H9 (cell line): ENCODE measurements around the gene GHRHR. TPM values are rescaled to one million over a fixed set of nuclear protein-coding genes. Genes with fewer than 3 reads are reported as not detected.

Experiments
- DNase-seq: peaks from one replicate; pipeline ENCODE4 v3.0.0-alpha.2; 2017
- H2AFZ ChIP-seq: one replicate; pipeline ENCODE4 v1.6.1; 2013; ENCODE audit warnings: mild to moderate bottlenecking, low read length, control low read depth, moderate library complexity
- H2AK5ac ChIP-seq: 2 replicates; pipeline ENCODE4 v1.6.1; 2013; ENCODE audit warnings: low read length, control low read depth, mixed read lengths; ENCODE audit not compliant: insufficient read length
- H2BK120ac ChIP-seq: one replicate; pipeline ENCODE4 v1.6.1; 2013; ENCODE audit warnings: low read depth, mild to moderate bottlenecking, low read length, control low read depth, inconsistent platforms; ENCODE audit not compliant: poor library complexity, severe bottlenecking
- H2BK12ac ChIP-seq: 2 replicates; pipeline ENCODE4 v1.6.1; 2013; ENCODE audit warnings: low read length, control low read depth, mixed read lengths, low read depth; ENCODE audit not compliant: insufficient read length
- H2BK15ac ChIP-seq: 2 replicates; pipeline ENCODE4 v1.6.1; 2013; ENCODE audit warnings: low read depth, low read length, control low read depth
- H2BK20ac ChIP-seq: one replicate; pipeline ENCODE4 v1.6.1; 2013; ENCODE audit warnings: low read depth, mild to moderate bottlenecking, low read length, control low read depth, inconsistent platforms; ENCODE audit not compliant: poor library complexity, severe bottlenecking
- H2BK5ac ChIP-seq: 2 replicates; pipeline ENCODE4 v1.6.1; 2013; ENCODE audit warnings: low read length, control low read depth, mixed read lengths; ENCODE audit not compliant: insufficient read length
- H3K14ac ChIP-seq: 2 replicates; pipeline ENCODE4 v1.6.1; 2013; ENCODE audit warnings: low read length, control low read depth; ENCODE audit not compliant: insufficient read depth
- H3K18ac ChIP-seq: 2 replicates; pipeline ENCODE4 v1.6.1; 2013; ENCODE audit warnings: low read depth, mild to moderate bottlenecking, mixed read lengths, low read length, control low read depth; ENCODE audit not compliant: insufficient read length
- H3K23ac ChIP-seq: 2 replicates; pipeline ENCODE4 v1.6.1; 2013; ENCODE audit warnings: low read length, control low read depth, mixed read lengths, low read depth; ENCODE audit not compliant: insufficient read length
- H3K23me2 ChIP-seq: 2 replicates; pipeline ENCODE4 v1.6.1; 2013; ENCODE audit warnings: low read depth, mild to moderate bottlenecking, mixed read lengths, low read length, control low read depth; ENCODE audit not compliant: insufficient read length, poor library complexity, severe bottlenecking
- H3K27ac ChIP-seq: 2 replicates; pipeline ENCODE4 v1.5.1; 2013; ENCODE audit warnings: low read length, control low read depth, mixed read lengths, low read depth; ENCODE audit not compliant: insufficient read length
- H3K27me3 ChIP-seq: 2 replicates; pipeline ENCODE4 v1.6.1; 2013; ENCODE audit warnings: low read length, control low read depth, inconsistent platforms; ENCODE audit not compliant: insufficient read depth
- H3K4ac ChIP-seq: 2 replicates; pipeline ENCODE4 v1.6.1; 2013; ENCODE audit warnings: low read depth, mild to moderate bottlenecking, control low read depth, inconsistent platforms, low read length, moderate library complexity
- H3K4me1 ChIP-seq: 2 replicates; pipeline ENCODE4 v1.6.1; 2013; ENCODE audit warnings: low read length, control low read depth, inconsistent platforms; ENCODE audit not compliant: insufficient read depth
- H3K4me2 ChIP-seq: 2 replicates; pipeline ENCODE4 v1.6.1; 2013; ENCODE audit warnings: low read length, control low read depth, mixed read lengths; ENCODE audit not compliant: insufficient read length, insufficient read depth
- H3K56ac ChIP-seq: 2 replicates; pipeline ENCODE4 v1.6.1; 2013; ENCODE audit warnings: low read depth, mild to moderate bottlenecking, mixed read lengths, low read length, control low read depth; ENCODE audit not compliant: insufficient read length
- H3K79me1 ChIP-seq: 2 replicates; pipeline ENCODE4 v1.6.1; 2013; ENCODE audit warnings: low read depth, mild to moderate bottlenecking, moderate library complexity, low read length, control low read depth, inconsistent platforms; ENCODE audit not compliant: insufficient read depth, poor library complexity, severe bottlenecking
- H3K79me2 ChIP-seq: 2 replicates; pipeline ENCODE4 v1.6.1; 2013; ENCODE audit warnings: low read length, control low read depth, inconsistent platforms; ENCODE audit not compliant: insufficient read depth
- H3K9ac ChIP-seq: 2 replicates; pipeline ENCODE4 v1.6.1; 2013; ENCODE audit warnings: low read length, control low read depth, mixed read lengths; ENCODE audit not compliant: insufficient read length; ENCODE audit errors: extremely low read depth
- H3K9me3 ChIP-seq: one replicate; pipeline ENCODE4 v1.6.1; 2013; ENCODE audit warnings: low read depth, low read length, inconsistent platforms; ENCODE audit not compliant: control insufficient read depth
- H3T11ph ChIP-seq: one replicate; pipeline ENCODE4 v1.6.1; 2013; ENCODE audit warnings: mild to moderate bottlenecking, low read length, control low read depth, inconsistent platforms
- H4K20me1 ChIP-seq: one replicate; pipeline ENCODE4 v1.6.1; 2013; ENCODE audit not compliant: control insufficient read depth, insufficient read length, insufficient read depth
- H4K5ac ChIP-seq: 2 replicates; pipeline ENCODE4 v1.6.1; 2013; ENCODE audit warnings: low read depth, mild to moderate bottlenecking, mixed read lengths, low read length, control low read depth; ENCODE audit not compliant: insufficient read length
- H4K8ac ChIP-seq: replicated peaks from 2 replicates; pipeline ENCODE4 v1.6.1; 2013; ENCODE audit warnings: low read length, control low read depth, mixed read lengths, low read depth; ENCODE audit not compliant: insufficient read length
- H4K91ac ChIP-seq: 2 replicates; pipeline ENCODE4 v1.6.1; 2013; ENCODE audit warnings: low read depth, mild to moderate bottlenecking, moderate library complexity, mixed read lengths, low read length, control low read depth; ENCODE audit not compliant: insufficient read length
- H3K27ac Mint-ChIP-seq, 3 experiments: 2 replicates in 2 of 3; 3 replicates in 1 of 3; pipeline ENCODE4 v1.8.0; 2020 to 2021; ENCODE audit warnings: mixed read lengths in 3 of 3, mild to moderate bottlenecking in 1 of 3, moderate library complexity in 1 of 3
- H3K27me3 Mint-ChIP-seq: 2 replicates; pipeline ENCODE4 v1.8.0; 2021; ENCODE audit warnings: low read depth, mild to moderate bottlenecking, moderate library complexity, mixed read lengths
- H3K36me3 Mint-ChIP-seq, 3 experiments: 2 replicates in 2 of 3; 3 replicates in 1 of 3; pipeline ENCODE4 v1.8.0; 2020 to 2021; ENCODE audit warnings: low read depth in 3 of 3, mixed read lengths in 3 of 3; ENCODE audit not compliant: insufficient read depth in 1 of 3
- H3K4me1 Mint-ChIP-seq, 2 experiments: 2 replicates each; pipeline ENCODE4 v1.8.0; 2020; ENCODE audit warnings: mixed read lengths in 2 of 2
- H3K4me3 Mint-ChIP-seq, 2 experiments: 2 replicates in 1 of 2; 3 replicates in 1 of 2; pipeline ENCODE4 v1.8.0; 2020 to 2021; ENCODE audit warnings: mild to moderate bottlenecking in 2 of 2, mixed read lengths in 2 of 2, moderate library complexity in 1 of 2
- H3K9me3 Mint-ChIP-seq, 2 experiments: 2 replicates in 1 of 2; 3 replicates in 1 of 2; pipeline ENCODE4 v1.8.0; 2020; ENCODE audit warnings: mild to moderate bottlenecking in 2 of 2, mixed read lengths in 2 of 2, moderate library complexity in 1 of 2
- WGBS: extraction: QIAGEN DNeasy Blood & Tissue Kit; methylation state at CpG from one replicate; pipeline ENCODE4 v1.1.7; 2013; ENCODE audit warnings: missing lambda C conversion rate, low lambda C conversion rate, mixed read lengths; ENCODE audit not compliant: insufficient read length; ENCODE audit errors: extremely low coverage; 5-methylcytosine and 5-hydroxymethylcytosine counted together
- total RNA-seq: library from RNA; stranded (reverse); gene quantifications from 2 replicates; pipeline ENCODE4 v1.2.1, GENCODE V29; 2021
- TF ChIP-seq, protein P1 (sequence below): fragments of 200-600 bp; sonication (generic); conservative IDR thresholded peaks from 3 replicates; pipeline ENCODE4 v1.8.0; 2021; ENCODE audit warnings: antibody characterized with exemption, mild to moderate bottlenecking

Gene GHRHR
- total RNA-seq, 1 experiment from 2014 or later = 7.4 TPM

DNA sequence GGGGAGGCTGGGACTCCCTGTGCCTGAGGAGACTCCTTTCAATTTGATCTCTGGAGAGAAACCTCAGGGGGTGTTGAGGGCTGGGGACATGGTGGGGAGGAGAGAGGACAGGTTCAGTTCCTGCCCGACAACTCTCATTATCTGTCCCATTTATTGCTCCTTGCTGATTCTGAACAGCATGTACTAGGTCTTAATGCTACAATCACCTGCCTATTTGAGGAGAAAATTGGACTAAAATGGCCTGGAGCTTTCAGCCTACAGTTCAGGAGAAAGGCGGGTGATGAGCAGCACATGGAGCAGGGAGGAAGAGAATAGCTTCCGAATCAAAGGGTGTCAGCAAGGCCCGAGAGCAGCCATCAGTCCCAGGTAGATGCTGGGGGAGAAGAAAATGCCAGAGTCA is 58.4 kb downstream of the GHRHR start:
- H2AFZ ChIP-seq = no peak overlapping the region
- no CpG with 5 or more reads among the region's 4 CpGs for WGBS
- H3K4me1 ChIP-seq = peaks cover 8% of the 10 kb centered on the region
- Mint-ChIP-seq H3K4me1 (peaks cover 42 to 47% of the 10 kb centered on the region in 2 experiments), H3K27me3 (peaks cover 6% of the 10 kb centered on the region; the same call in 1 of the 2 replicates), H3K4me3 (no peak overlapping the region), H3K36me3 (no peaks in the 10 kb centered on the region), H3K27ac (no peak overlapping the region), H3K9me3 (no peaks in the 10 kb centered on the region)
- no peak overlapping the region for H3K9ac ChIP-seq
- TF ChIP-seq, protein P1, sequence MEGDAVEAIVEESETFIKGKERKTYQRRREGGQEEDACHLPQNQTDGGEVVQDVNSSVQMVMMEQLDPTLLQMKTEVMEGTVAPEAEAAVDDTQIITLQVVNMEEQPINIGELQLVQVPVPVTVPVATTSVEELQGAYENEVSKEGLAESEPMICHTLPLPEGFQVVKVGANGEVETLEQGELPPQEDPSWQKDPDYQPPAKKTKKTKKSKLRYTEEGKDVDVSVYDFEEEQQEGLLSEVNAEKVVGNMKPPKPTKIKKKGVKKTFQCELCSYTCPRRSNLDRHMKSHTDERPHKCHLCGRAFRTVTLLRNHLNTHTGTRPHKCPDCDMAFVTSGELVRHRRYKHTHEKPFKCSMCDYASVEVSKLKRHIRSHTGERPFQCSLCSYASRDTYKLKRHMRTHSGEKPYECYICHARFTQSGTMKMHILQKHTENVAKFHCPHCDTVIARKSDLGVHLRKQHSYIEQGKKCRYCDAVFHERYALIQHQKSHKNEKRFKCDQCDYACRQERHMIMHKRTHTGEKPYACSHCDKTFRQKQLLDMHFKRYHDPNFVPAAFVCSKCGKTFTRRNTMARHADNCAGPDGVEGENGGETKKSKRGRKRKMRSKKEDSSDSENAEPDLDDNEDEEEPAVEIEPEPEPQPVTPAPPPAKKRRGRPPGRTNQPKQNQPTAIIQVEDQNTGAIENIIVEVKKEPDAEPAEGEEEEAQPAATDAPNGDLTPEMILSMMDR = no peak
- H3K27ac ChIP-seq = no peak overlapping the region
- no peak for DNase-seq
- H3K79me2 ChIP-seq = no peaks in the 10 kb centered on the region
- H2BK120ac ChIP-seq = no peak overlapping the region
- no peak overlapping the region for H3K14ac ChIP-seq
- H3K23me2 ChIP-seq = no peaks in the 10 kb centered on the region
- H3K79me1 ChIP-seq = no peaks in the 10 kb centered on the region
- H3K4ac ChIP-seq = no peak overlapping the region
- H3K9me3 ChIP-seq = no peaks in the 10 kb centered on the region
- no peaks in the 10 kb centered on the region for H4K20me1 ChIP-seq
- no peak overlapping the region for H3K18ac ChIP-seq
- no peak overlapping the region for H2BK5ac ChIP-seq
- H4K5ac ChIP-seq = no peak overlapping the region
- no peak overlapping the region for H3T11ph ChIP-seq
- no peak overlapping the region for H2AK5ac ChIP-seq
- H3K56ac ChIP-seq = no peak overlapping the region
- no peak overlapping the region for H2BK15ac ChIP-seq
- H3K27me3 ChIP-seq = no peaks in the 10 kb centered on the region
- H2BK20ac ChIP-seq = no peak overlapping the region
- H3K23ac ChIP-seq = no peak overlapping the region
- H4K91ac ChIP-seq = no peak overlapping the region
- no peak overlapping the region for H2BK12ac ChIP-seq
- no peak overlapping the region for H3K4me2 ChIP-seq
- H4K8ac ChIP-seq = no peak overlapping the region
